HepG2 (cell line): ENCODE results near the gene WNT5B. TPM values are rescaled to one million over a fixed set of nuclear protein-coding genes. Genes with fewer than 3 reads are reported as not detected.
A peak's percentile ranks its signal among the peaks of the same experiment; 100 is the strongest.

ENCODE experiments used
- HNRNPK ChIP-seq: fragments of 200-400 bp; formaldehyde crosslinking; IDR thresholded peaks from 2 replicates; pipeline ENCODE4 v1.6.1; 2018; ENCODE audit warnings: low read length, low read depth, moderate library complexity, mild to moderate bottlenecking; ENCODE audit not compliant: poor library complexity, severe bottlenecking
- KLF16 ChIP-seq, 2 experiments: sonication (generic) in 1 of 2; formaldehyde crosslinking in 1 of 2; IDR thresholded peaks; 2 replicates each; pipeline versions ENCODE4 v1.6.1 to v1.8.0; 2016 to 2023; ENCODE audit warnings: missing genetic modification reagents in 2 of 2, missing compliant biosample characterization in 1 of 2
- RBFOX2 ChIP-seq: fragments of 200-400 bp; formaldehyde crosslinking; IDR thresholded peaks from 2 replicates; pipeline ENCODE4 v1.6.1; 2017; ENCODE audit warnings: low read depth, mild to moderate bottlenecking, low read length
- TAF15 ChIP-seq: fragments of 200-400 bp; formaldehyde crosslinking; IDR thresholded peaks from one replicate; pipeline ENCODE4 v1.6.1; 2018; ENCODE audit warnings: mild to moderate bottlenecking, low read depth, low read length; ENCODE audit not compliant: poor library complexity, severe bottlenecking
- ZKSCAN8 ChIP-seq: IDR thresholded peaks from 2 replicates; pipeline ENCODE4 v1.6.1; 2016; ENCODE audit warnings: borderline replicate concordance, missing genetic modification reagents, missing compliant biosample characterization
- ZNF253 ChIP-seq: sonication (generic); formaldehyde crosslinking; IDR thresholded peaks from 2 replicates; pipeline ENCODE4 v1.8.0; 2022; ENCODE audit warnings: mild to moderate bottlenecking, missing genetic modification reagents, borderline replicate concordance
- ZNF335 ChIP-seq: sonication (generic); formaldehyde crosslinking; IDR thresholded peaks from 2 replicates; pipeline ENCODE4 v1.4.0; 2020; ENCODE audit warnings: missing genetic modification reagents
- ZNF777 ChIP-seq: sonication (generic); formaldehyde crosslinking; IDR thresholded peaks from 2 replicates; pipeline ENCODE4 v1.4.0; 2020; ENCODE audit warnings: missing genetic modification reagents
- ZNF780A ChIP-seq: sonication (generic); formaldehyde crosslinking; IDR thresholded peaks from 2 replicates; pipeline ENCODE4 v1.8.0; 2022; ENCODE audit warnings: mild to moderate bottlenecking, missing genetic modification reagents, moderate library complexity
- polyA plus RNA-seq, 8 experiments: library from polyadenylated mRNA; depleted of rRNA in 3 of 8; stranded (reverse) in 7 of 8; unstranded in 1 of 8; fragments of >200 nt; fragmentation: Illumina TruSeq in 4 of 8; extraction: Trizol in 4 of 8; gene quantifications; 2 replicates each; pipeline versions ENCODE4 v1.2.1 to v1.2.3, GENCODE V29; 2011 to 2016; ENCODE audit warnings: low read depth in 4 of 8, missing spikeins in 1 of 8, mixed read lengths in 1 of 8; ENCODE audit not compliant: insufficient read depth in 1 of 8
- total RNA-seq, 5 experiments: library from RNA; depleted of rRNA; stranded (reverse); fragments of >200 nt; fragmentation: Illumina TruSeq; extraction: Trizol; gene quantifications; 2 replicates each; pipeline ENCODE4 v1.2.3, GENCODE V29; 2016; ENCODE audit warnings: low read depth in 1 of 5
- TF ChIP-seq, protein P1 (sequence below), 2 experiments: sonication (generic) in 1 of 2; formaldehyde crosslinking in 1 of 2; IDR thresholded peaks; 2 replicates each; pipeline versions ENCODE4 v1.4.0 to v1.6.1; 2018 to 2020; ENCODE audit warnings: missing genetic modification reagents in 2 of 2, borderline replicate concordance in 1 of 2, low read depth in 1 of 2, mild to moderate bottlenecking in 1 of 2, missing biosample characterization in 1 of 2
- TF ChIP-seq, protein P2 (sequence below): sonication (generic); formaldehyde crosslinking; IDR thresholded peaks from 2 replicates; pipeline ENCODE4 v1.4.0; 2020; ENCODE audit warnings: mild to moderate bottlenecking, missing genetic modification reagents

The WNT5B gene
- total and polyA plus RNA-seq, 2 of the 13 experiments (the other 11 are each of a cell fraction or from before 2014, with no cell fraction given): 0.04 TPM; not detected in 1

DNA sequence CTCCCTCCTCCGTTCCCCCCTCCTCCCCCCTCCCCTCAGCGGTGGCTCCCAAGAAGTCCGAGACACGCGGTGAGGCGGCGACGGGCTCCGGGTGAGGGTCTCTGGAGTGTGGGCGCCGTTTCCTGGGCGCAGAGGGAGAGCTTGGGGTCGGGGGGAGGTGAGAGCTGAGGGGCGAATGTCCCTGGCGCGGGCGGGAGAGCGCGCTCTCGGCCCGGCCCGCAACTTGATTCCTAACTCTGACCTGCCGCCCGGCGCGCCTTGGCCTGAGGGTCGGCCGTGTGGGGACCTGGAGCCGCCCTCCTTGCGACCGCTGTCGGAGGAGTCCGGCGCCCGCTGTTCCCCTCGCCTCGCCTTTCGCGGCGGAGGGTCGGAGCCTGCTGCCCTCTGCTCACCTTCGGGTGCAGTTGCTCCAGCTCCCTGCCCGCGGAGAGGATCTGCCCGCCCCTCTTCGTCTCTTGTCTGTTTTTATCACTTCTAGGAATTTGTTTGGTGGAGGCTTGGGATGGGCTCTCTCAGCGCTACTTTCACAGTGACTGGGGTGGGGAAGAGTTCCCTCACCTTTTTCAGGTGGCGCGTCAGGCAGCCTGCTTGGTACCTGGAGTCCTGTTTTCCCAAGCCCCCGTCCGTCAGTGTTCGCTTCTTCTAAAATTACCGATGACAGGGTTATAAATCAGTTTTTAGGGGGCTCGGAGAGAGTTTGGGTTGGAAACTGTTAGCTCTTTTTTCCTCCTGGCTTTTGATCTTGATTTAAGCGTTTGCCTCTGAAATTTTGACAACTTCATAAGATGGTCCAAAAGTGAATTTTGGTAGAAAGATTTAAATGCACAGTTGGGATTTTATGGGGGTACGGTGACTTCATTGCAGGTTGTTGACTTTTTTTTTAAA is 62.3 kb downstream of the WNT5B start (continued):
- TF ChIP-seq TAF15 (peak; percentile 50), ZKSCAN8 (CRISPR knock-in tag) (no peak), ZNF777 (CRISPR knock-in tag) (peak; percentile 38; the same call in 1 of the 2 replicates), ZNF253 (CRISPR knock-in tag) (peak; percentile 49; the same call in 1 of the 2 replicates), ZNF780A (no peak), KLF16 (CRISPR knock-in tag; IDR thresholded peaks at IDR 0.05) (no peak), HNRNPK (peak; percentile 86), RBFOX2 (peak; percentile 77), ZNF335 (CRISPR knock-in tag) (no peak)
- TF ChIP-seq, protein P1, sequence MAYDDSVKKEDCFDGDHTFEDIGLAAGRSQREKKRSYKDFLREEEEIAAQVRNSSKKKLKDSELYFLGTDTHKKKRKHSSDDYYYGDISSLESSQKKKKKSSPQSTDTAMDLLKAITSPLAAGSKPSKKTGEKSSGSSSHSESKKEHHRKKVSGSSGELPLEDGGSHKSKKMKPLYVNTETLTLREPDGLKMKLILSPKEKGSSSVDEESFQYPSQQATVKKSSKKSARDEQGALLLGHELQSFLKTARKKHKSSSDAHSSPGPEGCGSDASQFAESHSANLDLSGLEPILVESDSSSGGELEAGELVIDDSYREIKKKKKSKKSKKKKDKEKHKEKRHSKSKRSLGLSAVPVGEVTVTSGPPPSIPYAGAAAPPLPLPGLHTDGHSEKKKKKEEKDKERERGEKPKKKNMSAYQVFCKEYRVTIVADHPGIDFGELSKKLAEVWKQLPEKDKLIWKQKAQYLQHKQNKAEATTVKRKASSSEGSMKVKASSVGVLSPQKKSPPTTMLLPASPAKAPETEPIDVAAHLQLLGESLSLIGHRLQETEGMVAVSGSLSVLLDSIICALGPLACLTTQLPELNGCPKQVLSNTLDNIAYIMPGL (CRISPR knock-in tag; IDR thresholded peaks at IDR 0.05; ENCODE audit: borderline replicate concordance in 1 of 2, low read depth in 1 of 2): peak; percentile 40 to 58; a peak in 3 of 4 replicates
- TF ChIP-seq, protein P2, sequence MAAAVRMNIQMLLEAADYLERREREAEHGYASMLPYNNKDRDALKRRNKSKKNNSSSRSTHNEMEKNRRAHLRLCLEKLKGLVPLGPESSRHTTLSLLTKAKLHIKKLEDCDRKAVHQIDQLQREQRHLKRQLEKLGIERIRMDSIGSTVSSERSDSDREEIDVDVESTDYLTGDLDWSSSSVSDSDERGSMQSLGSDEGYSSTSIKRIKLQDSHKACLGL (CRISPR knock-in tag): 0 out of 2 replicates have a peak, but pooled peaks have one; percentile 1
